Fibroblast of skin of right biceps (primary cell): ENCODE measurements around the gene KBTBD8.
A peak's percentile ranks its signal among the peaks of the same experiment; 100 is the strongest.

ENCODE experiments used
- DNase-seq: peaks from one replicate; pipeline ENCODE4 v3.0.0-alpha.2; 2013

KBTBD8 gene, protein sequence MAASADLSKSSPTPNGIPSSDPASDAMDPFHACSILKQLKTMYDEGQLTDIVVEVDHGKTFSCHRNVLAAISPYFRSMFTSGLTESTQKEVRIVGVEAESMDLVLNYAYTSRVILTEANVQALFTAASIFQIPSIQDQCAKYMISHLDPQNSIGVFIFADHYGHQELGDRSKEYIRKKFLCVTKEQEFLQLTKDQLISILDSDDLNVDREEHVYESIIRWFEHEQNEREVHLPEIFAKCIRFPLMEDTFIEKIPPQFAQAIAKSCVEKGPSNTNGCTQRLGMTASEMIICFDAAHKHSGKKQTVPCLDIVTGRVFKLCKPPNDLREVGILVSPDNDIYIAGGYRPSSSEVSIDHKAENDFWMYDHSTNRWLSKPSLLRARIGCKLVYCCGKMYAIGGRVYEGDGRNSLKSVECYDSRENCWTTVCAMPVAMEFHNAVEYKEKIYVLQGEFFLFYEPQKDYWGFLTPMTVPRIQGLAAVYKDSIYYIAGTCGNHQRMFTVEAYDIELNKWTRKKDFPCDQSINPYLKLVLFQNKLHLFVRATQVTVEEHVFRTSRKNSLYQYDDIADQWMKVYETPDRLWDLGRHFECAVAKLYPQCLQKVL

DNA sequence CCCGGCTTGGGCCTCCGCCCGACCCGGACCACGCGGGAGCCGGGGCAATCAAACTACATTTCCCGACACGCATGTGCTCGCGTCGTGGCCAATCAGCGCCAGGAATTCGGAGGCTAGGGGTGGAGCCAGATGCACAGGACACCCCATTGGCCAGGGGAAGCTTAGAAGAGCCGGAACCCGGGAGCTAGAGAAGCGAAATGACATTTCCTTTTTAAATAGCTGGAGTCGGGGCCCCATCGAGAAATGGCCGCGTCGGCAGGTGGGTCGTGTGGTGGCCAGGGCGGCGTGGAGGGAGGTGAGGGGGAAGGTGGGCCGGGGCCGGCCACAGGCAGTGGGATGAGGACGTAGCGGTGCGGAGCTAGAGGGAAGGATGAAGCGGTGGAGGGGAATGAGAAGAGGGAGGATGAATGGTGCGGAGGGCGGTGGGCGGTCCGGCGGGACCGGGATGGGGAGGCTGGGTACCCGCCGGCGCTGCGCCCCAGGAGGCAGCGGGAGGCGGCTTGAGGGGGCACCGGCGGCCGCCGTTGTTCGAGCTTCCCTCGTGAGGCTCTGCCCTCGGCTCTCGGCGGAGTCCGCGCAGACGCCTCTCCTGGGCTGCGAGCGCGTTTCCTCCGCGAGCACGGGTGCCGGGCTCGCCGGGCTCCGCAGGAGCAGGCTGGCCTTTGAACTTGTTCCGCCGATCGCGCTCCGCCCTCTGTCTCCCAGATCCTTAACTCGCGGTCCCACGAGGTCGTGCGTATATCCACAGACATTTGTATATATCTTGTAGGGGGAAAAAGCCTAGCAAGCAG is at the start of gene KBTBD8:
Gene KBTBD8, plus strand, starts transcription at position 195 of the 791 bp plus-strand sequence. Its CDS starts 49 bp downstream, at position 244.
- DNase-seq, result peak; percentile 99

DNA sequence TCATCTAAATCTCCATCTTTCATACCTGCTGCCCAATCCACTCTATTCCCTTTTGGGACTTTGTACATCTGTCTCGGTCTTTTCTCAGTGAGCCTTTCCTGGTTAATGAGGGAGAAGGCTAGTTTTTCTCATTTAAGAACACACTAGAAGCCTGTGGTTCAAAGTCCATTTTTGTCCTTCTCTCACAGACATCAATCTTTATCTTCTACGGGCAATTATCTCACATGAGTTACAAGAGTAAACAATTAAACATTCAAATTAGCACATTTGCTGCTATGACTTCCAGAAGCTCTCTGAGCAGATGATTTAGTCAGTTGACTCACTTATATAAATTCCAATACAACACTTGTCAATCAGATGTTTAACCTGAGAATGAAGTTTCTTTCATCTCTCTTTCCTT is 49.3 kb upstream of the KBTBD8 start:
- DNase-seq, result no peak

DNA sequence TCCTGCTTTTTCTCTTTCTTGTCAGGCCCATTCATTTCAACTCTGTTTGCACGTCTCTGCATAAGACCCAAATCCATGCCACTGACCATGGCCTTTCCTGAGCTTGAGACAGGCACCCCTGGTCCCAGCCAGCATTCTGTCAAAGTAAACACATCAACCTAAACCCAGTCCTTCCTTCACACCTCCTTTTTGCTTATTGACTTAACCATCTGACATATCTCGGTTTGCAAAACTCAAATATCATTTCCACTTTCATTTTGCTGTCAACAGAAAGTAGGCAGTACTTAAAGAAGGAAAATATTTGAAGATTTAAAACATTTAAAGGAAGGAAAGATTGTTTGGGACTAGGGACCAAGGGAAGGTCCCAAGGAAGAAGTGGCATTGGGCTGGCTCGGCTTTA is 48.2 kb upstream of the KBTBD8 start:
- DNase-seq, result no peak

DNA sequence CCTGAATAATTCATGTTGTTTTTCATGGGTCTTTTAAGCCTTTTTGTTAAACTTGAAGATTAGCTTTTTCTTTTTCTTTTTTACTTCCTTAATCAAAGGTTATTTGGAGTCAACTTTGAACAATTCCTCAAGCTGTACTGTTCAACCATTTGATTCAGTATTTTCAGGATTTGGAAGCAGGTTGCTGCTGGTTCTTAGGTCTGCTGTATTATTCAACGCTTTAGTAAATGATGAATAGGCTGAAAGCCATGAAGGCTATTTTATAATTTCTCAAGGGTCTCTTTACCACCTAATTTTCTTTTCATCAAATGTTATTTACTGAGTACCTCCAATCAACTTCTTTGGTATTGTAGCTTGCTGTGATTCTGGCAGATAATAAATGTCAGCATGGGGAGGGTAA is 45.8 kb upstream of the KBTBD8 start:
- DNase-seq, result no peak

DNA sequence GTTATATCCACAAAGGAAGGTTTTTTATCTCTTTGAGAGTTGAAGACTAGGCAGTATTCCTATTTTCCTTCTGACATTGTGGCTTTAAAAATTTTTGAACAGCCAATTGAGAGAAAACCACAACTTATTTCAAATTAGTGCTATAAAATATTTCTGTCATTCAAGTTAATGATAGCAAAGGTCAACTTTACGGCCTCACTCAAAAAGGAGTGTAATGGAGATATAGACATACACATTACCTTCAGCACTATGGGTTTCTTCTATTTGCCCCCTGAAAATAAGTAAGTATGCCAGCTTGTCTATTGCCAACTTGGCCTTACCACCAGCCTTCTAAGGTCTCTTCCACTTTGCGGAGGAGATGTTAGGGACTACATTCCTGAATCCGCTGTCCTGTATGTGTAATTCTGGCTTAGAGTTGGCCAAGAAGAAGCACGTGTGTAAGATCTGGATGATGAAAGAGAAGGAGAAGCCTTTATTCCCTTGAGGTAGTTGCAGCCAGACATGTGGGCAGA is 44.1 kb upstream of the KBTBD8 start:
- DNase-seq, result no peak

DNA sequence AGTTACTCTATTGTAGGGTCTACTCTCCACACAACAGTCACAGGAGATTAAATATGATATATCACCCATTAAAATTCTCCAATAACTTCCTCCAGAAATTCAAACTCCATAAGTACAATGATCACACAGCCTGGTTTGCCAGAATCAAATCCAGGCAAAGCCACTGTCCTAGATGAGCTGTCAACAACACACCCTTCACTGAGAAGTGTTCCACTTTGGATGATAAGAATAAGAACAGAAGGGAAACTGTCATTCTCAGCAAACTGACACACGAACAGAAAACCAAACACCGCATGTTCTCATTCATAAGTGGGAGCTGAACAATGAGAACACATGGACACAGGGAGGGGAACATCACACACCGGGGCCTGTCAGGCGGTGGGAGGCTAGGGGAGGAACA is 41.4 kb upstream of the KBTBD8 start:
- no peak for DNase-seq

DNA sequence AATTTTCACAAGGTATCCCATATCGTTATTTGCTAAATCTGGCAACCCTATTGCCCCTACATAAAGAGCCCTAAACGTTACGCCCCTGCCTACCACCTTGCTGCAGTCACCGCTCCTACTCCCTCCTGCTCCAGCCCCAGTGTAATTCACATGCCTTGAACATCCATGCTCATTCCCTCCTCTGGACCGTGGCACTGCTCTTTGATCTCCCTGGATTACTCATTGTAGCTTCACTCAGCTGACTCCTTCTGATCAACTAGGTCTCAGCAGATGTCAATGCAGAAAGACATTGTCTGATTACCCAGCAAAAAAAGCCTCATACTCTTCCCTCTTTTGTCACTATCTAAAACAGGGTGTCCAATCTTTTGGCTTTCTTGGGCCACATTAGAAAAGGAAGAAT is 40.7 kb upstream of the KBTBD8 start:
- no peak for DNase-seq

DNA sequence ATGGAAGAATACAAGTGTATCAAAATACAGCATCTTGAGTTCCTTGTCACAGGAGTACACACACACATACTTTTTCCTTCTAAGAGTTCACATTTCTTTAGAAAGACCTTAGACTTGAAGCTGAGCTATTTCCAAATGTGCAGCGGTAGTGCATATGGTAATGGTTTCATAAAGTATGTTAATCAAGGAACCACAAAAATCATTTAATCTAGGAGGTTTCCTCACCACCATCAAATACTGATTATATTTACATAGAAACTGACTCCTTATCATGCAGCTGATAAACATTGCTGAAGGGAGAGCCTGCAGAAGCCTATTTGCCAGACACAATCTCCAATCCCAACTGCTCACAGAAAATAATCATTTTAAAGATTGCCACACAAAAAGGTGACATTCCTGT is 40.0 kb upstream of the KBTBD8 start:
- no peak for DNase-seq

DNA sequence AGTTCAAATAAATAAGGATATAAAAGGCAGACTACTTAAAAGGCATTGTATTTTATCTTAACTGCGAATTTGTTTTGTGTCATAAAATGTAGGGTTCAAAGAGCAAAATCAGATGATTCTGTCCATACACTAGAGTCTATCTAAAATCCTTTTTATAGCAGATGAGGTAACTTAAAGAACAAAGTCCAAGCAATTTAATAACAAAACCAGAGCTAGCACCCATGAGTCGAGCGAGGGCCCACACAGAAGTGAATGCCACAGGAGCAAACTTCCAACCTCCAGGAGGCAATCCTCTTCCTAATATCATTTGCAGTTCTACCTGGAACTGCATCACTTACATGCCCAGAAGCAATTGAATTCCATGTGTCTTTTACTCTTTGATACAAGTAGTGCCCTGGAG is 35.4 kb upstream of the KBTBD8 start:
- DNase-seq, result no peak

DNA sequence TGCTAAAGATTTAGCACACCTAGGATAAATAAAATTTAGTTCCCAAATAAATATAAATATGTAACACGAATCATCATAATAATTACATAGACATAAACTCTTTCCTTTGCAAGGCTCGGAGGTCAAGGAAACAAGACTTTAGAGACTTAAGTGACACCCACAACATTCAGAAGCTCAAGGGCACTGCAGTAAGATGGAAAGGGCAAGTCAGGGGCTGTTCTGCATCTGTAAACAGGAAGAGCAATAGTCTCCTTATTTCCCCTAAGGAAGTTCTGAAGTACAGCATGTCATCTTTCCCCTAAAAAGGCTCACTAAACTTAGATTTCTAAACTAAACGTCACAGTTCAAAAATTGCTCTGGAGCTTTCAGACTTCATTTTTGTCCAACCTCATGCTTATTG is 26.9 kb upstream of the KBTBD8 start:
- no peak for DNase-seq

DNA sequence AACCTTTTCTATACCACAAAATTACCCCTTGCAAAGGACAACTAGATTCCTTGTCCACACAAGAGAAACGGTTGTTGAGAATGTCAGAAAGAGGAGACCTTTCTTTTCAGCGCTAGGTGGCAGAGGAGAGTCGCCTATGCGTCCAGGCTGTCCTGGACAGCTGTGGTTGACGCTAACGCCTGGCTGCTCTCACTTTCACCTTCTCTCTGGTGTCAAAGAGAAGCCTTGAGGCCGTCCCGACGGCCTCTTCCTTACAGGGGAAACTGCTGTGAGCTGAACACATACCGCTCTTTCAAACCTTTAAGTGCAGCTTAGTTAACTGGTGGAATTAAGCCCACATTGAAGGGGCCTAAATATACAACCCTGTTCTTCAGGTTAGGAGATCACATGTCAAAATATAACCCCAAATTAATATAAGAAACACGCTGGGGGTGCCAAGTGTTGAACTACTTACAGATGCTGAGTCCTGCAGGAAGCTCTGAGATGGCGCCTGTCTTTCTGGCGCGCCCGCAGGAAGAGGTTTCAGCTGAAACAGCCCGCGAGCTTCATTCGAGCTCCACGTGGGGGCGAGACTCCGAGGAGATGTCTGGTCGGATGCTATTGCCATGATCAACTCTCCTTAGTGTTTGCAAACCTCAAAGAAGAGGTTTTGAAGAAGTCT is 26.1 kb upstream of the KBTBD8 start:
- peak; percentile 66 for DNase-seq

DNA sequence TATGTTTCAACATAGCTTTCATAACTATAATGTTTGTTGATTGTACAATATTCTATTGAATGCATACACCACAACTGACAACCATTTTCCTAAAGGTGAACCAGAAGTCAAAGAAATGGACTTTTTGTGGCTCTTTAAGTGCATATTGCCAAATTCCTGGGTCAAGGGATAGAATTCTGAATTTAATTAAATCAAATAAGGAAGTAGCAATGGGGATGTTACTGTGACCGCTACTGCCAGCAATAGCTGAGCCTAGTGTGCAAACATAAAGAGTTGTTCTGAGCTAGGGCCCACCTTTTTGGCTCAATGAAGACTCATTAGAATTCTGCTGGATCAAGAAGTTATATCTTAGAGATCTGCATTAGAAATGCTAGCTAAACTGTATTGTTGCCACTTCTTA is 17.3 kb upstream of the KBTBD8 start:
- DNase-seq, result no peak

DNA sequence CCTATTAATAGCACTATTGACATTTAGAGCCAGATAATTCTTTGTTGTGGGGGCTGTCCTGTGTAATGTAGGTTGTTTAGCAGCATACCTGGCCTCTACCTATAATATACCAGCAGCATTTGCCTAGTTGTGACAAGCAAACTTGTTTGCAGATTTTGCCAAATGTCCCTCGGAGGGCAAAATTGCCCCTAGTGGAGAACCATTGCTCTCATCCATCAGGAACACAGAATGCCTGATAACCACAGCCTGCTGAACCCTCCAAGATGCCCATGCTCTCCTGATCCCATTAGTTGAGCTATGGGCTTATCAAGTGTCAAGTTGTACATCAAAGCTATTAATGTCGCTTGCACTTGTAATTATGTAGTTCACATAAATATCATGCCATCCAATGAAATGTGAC is 15.0 kb upstream of the KBTBD8 start:
- no peak for DNase-seq

DNA sequence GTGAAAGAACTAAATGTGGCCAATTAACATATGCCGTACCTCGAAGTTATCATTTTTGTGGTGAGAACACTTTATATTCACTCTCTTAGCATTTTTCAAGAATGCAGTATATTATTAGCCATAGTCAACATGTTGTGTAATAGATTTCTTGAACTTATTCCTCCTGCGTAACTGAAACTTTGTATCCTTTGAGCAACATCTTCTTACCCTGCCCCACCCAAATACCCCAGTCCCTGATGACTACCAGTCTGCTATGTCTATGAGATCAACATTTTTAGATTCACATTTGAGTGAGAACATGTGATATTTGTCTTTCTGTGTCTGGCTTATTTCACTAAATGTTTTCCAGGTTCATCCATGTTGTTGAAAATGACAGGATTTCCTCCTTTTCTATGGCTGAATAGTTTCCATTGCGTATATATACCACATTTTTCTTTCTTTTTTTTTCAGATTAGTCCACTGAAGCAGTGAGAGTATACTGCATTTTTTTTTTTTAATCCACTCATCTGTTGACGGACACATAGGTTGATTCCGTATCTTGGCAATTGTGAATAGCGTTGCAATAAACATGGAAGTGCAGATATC is 12.7 kb upstream of the KBTBD8 start:
- no peak for DNase-seq

DNA sequence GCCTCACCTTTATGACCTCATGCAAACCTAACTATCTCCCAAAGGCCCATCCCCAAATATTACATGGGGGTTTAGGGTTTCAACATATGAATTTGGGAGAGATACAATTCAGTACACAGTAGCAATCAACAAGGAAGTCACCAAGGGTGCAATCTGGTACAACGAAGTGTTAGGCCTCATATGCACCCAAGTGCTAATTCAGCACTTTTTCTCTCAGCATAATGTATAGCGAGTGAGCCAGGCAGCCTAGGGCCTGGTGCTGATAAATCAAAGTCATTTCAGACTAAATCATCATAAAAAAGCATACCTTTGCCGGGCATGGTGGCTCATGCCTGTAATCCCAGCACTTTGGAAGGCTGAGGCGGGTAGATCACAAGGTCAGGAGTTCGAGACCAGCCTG is 11.7 kb upstream of the KBTBD8 start:
- DNase-seq, result no peak

DNA sequence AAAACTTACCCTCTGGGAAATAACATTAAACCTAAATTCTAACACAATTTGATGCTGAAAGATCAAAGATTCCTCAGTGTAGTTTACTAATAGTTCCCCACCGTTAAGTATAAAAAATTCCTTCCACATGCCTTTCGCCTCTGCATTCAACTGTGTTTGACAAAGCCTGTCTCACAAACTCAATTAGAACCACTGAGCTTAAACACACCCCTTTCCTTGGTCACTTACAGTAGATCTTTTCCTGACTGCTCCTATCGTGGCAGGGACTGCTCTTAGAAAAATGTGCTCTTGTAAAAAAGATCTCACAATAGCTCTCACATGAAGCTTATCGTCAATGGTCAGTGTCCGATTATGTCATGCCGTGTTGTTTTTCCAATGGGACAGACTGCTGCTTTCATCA is 8.9 kb upstream of the KBTBD8 start:
- no peak for DNase-seq

DNA sequence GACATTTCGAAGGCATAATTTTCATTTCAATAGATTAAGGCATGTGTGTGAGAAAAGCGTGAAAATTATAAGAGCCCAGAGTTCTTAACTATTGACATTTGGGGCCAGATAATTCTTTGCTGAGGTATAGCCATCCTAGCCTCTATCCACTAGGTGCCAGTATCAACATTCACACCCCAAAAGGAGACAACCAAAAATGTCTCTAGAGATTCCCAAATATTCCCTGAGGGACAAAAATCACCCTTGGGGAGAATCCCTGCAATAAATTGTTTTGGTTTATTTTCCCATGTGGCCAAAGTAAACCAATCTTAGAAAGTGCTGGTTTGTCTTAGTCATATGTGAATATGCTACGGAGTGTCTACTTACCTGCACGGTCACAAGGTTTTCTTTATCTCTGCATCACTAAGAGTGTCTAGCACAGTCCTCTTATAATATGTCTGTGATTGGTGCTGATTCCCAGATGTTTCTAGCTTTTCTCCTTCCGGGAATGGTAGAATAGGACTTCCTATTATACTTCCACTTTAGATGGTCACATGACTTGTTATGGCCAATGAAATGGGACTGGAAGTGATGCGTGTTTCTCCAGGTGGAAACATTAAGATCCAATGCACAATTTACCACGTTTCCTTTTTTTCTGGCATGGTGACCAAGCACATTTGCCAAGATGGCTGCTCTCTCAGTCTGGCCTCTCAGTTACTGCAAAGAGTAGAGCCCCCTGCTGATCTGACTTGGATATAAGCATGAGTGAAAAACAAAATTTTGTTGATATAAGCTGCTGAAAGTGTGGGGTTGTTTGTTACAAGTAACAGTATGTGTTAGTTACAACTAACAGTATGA is 8.0 kb upstream of the KBTBD8 start:
- DNase-seq, result peak; percentile 5

DNA sequence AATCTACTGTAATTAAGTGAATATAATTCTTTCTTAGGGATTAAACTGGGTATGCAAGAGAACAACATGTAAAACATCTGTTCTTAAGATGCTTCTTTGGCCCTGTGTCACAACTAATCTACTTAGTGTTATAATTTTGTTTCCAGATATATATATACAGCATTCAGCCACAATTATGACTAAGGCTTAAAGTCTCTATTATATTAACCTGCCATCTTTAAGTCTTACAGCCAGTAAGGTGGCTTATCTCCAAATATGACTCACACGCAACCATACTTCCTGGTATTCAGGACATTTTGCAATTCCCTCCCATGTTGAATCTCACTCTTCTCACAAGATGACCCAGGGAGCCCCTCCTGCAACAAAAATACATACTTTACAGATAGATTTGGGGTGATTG is 6.6 kb upstream of the KBTBD8 start:
- DNase-seq, result peak; percentile 82

DNA sequence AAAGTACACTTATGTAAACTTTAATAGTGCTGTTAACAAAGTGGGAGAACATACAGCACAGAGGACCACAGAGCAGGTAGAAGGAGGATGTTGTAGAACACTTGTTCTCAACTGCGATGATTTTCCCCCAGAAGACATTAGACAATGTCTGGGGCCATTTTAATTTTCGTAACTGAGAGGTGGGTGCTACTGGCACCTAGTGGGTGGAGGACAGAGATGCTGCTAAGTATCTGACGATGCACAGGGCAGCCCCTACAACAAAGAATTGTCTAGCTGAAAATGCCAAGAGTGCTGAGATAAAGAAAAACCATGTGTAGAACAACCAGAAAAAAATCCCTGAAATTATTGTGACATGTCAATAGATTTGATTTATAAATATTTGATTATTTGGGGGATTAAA is 5.0 kb upstream of the KBTBD8 start:
- DNase-seq, result no peak

DNA sequence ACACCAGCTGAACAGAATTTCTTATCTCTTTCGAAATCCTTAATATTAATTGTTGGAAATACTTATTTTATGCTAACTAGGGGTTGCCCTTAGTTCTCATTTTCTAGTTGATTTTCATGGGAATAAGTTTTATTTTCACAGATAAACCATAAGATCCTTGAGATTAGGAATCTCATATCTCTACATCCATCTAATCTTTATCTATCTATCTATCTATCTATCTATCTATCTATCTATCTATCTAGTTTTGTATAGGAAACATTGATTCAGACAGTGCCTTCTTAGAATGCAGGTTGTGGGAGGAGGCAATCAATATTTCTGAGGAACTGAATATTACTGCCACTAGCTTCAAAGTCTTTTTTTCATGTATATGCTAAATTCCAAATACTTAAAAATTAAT is 3.5 kb upstream of the KBTBD8 start:
- no peak for DNase-seq

DNA sequence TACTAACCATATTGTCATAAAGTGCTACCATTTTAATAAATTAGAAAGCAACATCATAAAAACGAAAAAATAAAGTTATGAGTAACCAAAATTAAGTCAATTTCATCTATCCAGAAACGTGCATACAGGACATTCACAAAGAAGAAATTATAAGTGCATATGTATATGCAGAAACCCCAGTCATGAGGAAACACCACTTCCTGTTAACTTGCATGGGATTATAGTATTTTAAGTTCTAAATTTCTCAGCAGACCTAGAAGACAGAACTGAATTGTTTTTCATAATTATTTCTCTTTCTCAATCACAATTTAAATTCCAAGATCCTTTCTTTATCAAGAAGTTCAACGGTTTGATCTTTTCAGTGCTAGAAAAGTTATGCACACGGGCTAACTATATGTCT is 1.4 kb upstream of the KBTBD8 start:
- DNase-seq, result no peak

DNA sequence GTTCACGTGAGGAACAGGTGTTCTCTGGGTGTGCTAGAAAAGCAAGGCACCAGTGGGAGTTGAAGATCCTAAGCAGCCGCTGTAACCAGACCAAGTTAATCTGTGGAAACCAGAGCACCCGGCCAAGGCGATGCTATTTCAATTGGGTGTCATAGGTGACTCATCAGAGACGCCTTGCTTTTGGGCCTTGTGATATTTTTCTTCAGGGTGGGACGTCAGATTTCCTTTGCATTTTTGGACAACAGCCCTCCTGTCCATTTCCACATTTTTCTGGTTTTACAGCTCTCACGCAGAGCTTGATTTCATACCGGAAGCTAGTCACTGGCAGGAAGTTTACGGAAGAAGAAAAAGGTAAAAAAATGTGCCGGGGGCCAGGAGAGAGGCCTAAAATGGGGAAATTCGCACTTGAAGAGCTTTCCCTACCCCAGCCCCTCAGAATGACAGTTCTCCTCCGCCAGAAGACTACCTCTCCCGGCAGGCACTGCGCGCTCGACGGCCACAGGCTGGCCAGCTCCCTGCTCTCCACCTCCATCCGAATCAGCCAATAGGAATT is 471 bp upstream of the KBTBD8 start:
- DNase-seq, result no peak
